Choroid plexus epithelial cell (primary cell): ENCODE measurements around the gene PSMD5.

Experiments used
- DNase-seq: peaks from one replicate; pipeline ENCODE4 v3.0.0-alpha.2; 2010; ENCODE audit warnings: low read depth
- H3K4me3 ChIP-seq: 2 replicates; pipeline ENCODE4 v1.5.1; 2011; ENCODE audit warnings: low read depth, mild to moderate bottlenecking, control low read depth, low read length, moderate library complexity
- TF ChIP-seq, protein P1 (sequence below): conservative IDR thresholded peaks from 2 replicates; pipeline ENCODE4 v1.5.1; 2011; ENCODE audit warnings: low read depth, mild to moderate bottlenecking, control low read depth, inconsistent platforms, low read length, moderate library complexity

PSMD5 gene

DNA sequence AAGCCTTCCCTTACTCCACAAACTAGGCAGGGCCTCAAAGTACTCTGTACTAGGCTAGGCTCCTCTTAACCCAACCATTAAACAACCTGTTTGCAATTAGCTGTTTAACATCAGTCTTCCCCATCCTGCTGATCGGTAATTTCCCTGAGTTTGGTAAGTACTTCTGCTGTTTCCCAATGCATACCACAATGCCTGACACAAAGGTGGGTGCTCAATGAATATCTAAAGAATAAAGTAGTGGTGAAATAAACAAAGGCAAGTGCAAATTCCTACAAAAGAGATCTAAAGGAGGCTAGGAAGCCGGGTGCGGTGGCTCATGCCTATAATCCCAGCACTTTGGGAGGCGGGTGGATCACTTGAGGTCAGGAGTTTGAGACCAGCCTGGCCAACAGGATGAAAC lies 74.5 kb downstream of the PSMD5 start:
- DNase-seq: no peak
- no peak overlapping the region for H3K4me3 ChIP-seq
- TF ChIP-seq, protein P1, sequence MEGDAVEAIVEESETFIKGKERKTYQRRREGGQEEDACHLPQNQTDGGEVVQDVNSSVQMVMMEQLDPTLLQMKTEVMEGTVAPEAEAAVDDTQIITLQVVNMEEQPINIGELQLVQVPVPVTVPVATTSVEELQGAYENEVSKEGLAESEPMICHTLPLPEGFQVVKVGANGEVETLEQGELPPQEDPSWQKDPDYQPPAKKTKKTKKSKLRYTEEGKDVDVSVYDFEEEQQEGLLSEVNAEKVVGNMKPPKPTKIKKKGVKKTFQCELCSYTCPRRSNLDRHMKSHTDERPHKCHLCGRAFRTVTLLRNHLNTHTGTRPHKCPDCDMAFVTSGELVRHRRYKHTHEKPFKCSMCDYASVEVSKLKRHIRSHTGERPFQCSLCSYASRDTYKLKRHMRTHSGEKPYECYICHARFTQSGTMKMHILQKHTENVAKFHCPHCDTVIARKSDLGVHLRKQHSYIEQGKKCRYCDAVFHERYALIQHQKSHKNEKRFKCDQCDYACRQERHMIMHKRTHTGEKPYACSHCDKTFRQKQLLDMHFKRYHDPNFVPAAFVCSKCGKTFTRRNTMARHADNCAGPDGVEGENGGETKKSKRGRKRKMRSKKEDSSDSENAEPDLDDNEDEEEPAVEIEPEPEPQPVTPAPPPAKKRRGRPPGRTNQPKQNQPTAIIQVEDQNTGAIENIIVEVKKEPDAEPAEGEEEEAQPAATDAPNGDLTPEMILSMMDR: no peak

DNA sequence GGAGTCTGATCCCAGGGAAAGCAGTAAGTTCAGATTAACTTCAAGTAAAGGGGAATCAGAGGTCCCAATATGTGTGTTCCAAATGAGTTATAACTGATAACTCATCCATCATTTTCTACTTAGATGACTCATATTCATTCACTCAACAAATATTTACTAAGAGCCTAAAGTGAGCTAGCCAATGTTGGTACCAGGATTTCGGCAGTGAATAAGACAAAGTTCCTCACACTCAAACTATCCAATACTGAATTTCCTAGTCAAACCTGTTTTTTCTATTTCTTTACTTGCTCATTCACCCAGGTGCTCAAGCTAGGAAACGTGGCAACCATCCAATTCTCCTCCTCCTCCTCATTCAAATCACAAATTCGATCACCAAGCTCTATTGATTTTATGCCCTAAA lies 75.3 kb downstream of the PSMD5 start:
- no peak overlapping the region for H3K4me3 ChIP-seq
- DNase-seq: no peak
- TF ChIP-seq, protein P1: no peak
